MM.1S (cell line): Measurements from ENCODE around the gene PSTK.

Experiments
- DNase-seq: peaks from one replicate; pipeline ENCODE4 v3.0.0-alpha.2; 2015
- H2AFZ ChIP-seq: fragments of 300-600 bp; sonication (generic); 2 replicates; pipeline ENCODE4 v1.6.0; 2016; ENCODE audit warnings: antibody characterized with exemption, low read length
- H3F3A ChIP-seq: fragments of 300-600 bp; sonication (generic); 2 replicates; pipeline ENCODE4 v1.6.1; 2016; ENCODE audit warnings: mild to moderate bottlenecking, antibody characterized with exemption, low read length, moderate library complexity, mixed read lengths; ENCODE audit not compliant: insufficient read depth
- H3K27ac ChIP-seq: fragments of 300-600 bp; sonication (generic); 2 replicates; pipeline ENCODE4 v1.5.1; 2016; ENCODE audit warnings: mild to moderate bottlenecking, low read length
- H3K27me3 ChIP-seq: fragments of 300-600 bp; sonication (generic); replicated peaks from 2 replicates; pipeline ENCODE4 v1.6.0; 2016; ENCODE audit warnings: low read length; ENCODE audit not compliant: insufficient read depth
- H3K36me3 ChIP-seq: fragments of 300-600 bp; sonication (generic); replicated peaks from 2 replicates; pipeline ENCODE4 v1.6.1; 2016; ENCODE audit warnings: mild to moderate bottlenecking, low read length, mixed read lengths; ENCODE audit not compliant: insufficient read depth
- H3K4me1 ChIP-seq: fragments of 300-600 bp; sonication (generic); 2 replicates; pipeline ENCODE4 v1.6.1; 2016; ENCODE audit warnings: low read length, mixed read lengths
- H3K4me2 ChIP-seq: fragments of 300-600 bp; sonication (generic); 2 replicates; pipeline ENCODE4 v1.6.0; 2016; ENCODE audit warnings: low read depth, low read length
- H3K4me3 ChIP-seq: fragments of 300-600 bp; sonication (generic); 2 replicates; pipeline ENCODE4 v1.5.1; 2016; ENCODE audit warnings: low read length, mixed read lengths
- H3K79me2 ChIP-seq: fragments of 300-600 bp; sonication (generic); 2 replicates; pipeline ENCODE4 v1.6.1; 2016; ENCODE audit warnings: mixed run types, low read length, mixed read lengths
- H3K9ac ChIP-seq: fragments of 300-600 bp; sonication (generic); 2 replicates; pipeline ENCODE4 v1.6.1; 2016; ENCODE audit warnings: low read length, mixed read lengths
- H3K9me2 ChIP-seq: fragments of 300-600 bp; sonication (generic); replicated peaks from 2 replicates; pipeline ENCODE4 v1.6.1; 2016; ENCODE audit warnings: mild to moderate bottlenecking, low read length, mixed read lengths; ENCODE audit not compliant: insufficient read depth
- H3K9me3 ChIP-seq: fragments of 300-600 bp; sonication (generic); replicated peaks from 2 replicates; pipeline ENCODE4 v1.6.1; 2016; ENCODE audit warnings: mild to moderate bottlenecking, low read length, mixed read lengths; ENCODE audit not compliant: insufficient read depth
- H4K20me1 ChIP-seq: fragments of 300-600 bp; sonication (generic); 2 replicates; pipeline ENCODE4 v1.6.1; 2016; ENCODE audit warnings: mild to moderate bottlenecking, low read length, moderate library complexity, mixed read lengths; ENCODE audit not compliant: insufficient read depth
- EZH2 ChIP-seq: fragments of 300-600 bp; sonication (generic); optimal IDR thresholded peaks from 2 replicates; pipeline ENCODE3; 2017; ENCODE audit warnings: low read depth, mild to moderate bottlenecking, antibody characterized with exemption, low read length, mixed read lengths
- EZH2phosphoT487 ChIP-seq: fragments of 300-600 bp; sonication (generic); IDR thresholded peaks from 2 replicates; pipeline ENCODE4 v1.6.1; 2018; ENCODE audit warnings: antibody characterized with exemption, low read length
- TF ChIP-seq, protein P1 (sequence below): fragments of 300-600 bp; sonication (generic); IDR thresholded peaks from 2 replicates; pipeline ENCODE4 v1.5.1; 2016; ENCODE audit warnings: antibody characterized with exemption, low read length, mixed read lengths

Gene PSTK

GRCh38 chr10:122986335-122986734 is 6.1 kb downstream of the PSTK start:
- no peaks in the 10 kb centered on the region for H3F3A ChIP-seq
- TF ChIP-seq EZH2phosphoT487 (no peak), EZH2 (no peak)
- TF ChIP-seq, protein P1, sequence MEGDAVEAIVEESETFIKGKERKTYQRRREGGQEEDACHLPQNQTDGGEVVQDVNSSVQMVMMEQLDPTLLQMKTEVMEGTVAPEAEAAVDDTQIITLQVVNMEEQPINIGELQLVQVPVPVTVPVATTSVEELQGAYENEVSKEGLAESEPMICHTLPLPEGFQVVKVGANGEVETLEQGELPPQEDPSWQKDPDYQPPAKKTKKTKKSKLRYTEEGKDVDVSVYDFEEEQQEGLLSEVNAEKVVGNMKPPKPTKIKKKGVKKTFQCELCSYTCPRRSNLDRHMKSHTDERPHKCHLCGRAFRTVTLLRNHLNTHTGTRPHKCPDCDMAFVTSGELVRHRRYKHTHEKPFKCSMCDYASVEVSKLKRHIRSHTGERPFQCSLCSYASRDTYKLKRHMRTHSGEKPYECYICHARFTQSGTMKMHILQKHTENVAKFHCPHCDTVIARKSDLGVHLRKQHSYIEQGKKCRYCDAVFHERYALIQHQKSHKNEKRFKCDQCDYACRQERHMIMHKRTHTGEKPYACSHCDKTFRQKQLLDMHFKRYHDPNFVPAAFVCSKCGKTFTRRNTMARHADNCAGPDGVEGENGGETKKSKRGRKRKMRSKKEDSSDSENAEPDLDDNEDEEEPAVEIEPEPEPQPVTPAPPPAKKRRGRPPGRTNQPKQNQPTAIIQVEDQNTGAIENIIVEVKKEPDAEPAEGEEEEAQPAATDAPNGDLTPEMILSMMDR = no peak
- no peak overlapping the region for H3K4me2 ChIP-seq
- no peak overlapping the region for H2AFZ ChIP-seq
- H3K27ac ChIP-seq = no peak overlapping the region
- no peaks in the 10 kb centered on the region for H3K36me3 ChIP-seq
- H3K79me2 ChIP-seq = no peaks in the 10 kb centered on the region
- H3K4me3 ChIP-seq = no peak overlapping the region
- no peak overlapping the region for H3K9ac ChIP-seq
- no peaks in the 10 kb centered on the region for H3K9me2 ChIP-seq
- peaks cover 1% of the 10 kb centered on the region; the same call in 1 of the 2 replicates for H3K4me1 ChIP-seq
- H3K9me3 ChIP-seq = no peaks in the 10 kb centered on the region
- no peaks in the 10 kb centered on the region for H4K20me1 ChIP-seq
- no peak for DNase-seq
- no peaks in the 10 kb centered on the region for H3K27me3 ChIP-seq

DNA sequence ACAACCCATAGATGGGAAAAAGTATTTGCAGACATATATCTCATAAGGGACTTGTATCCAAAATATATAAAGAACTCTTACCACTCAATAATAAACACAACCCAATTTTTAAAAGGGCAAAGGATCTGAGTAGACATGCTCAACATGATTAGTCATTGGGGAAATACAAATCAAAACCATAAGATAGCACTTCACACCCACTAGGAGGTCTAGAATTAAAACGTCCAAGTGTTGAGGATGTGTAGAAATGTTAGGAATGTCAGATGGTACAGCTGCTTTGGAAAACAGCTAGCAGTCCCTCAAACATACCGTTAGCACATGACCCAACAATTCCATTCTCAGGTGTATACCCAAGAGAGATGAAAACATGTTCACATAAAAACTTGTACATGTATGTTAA is 8.3 kb downstream of the PSTK start:
- H2AFZ ChIP-seq = no peak overlapping the region
- no peak overlapping the region for H3K27ac ChIP-seq
- no peaks in the 10 kb centered on the region for H4K20me1 ChIP-seq
- H3F3A ChIP-seq = no peaks in the 10 kb centered on the region
- H3K4me2 ChIP-seq = no peak overlapping the region
- H3K79me2 ChIP-seq = no peaks in the 10 kb centered on the region
- no peak overlapping the region for H3K9ac ChIP-seq
- H3K9me3 ChIP-seq = no peaks in the 10 kb centered on the region
- TF ChIP-seq, protein P1 = no peak
- TF ChIP-seq EZH2phosphoT487 (no peak), EZH2 (no peak)
- H3K4me3 ChIP-seq = no peak overlapping the region
- DNase-seq = no peak
- no peaks in the 10 kb centered on the region for H3K4me1 ChIP-seq
- H3K9me2 ChIP-seq = no peaks in the 10 kb centered on the region
- no peaks in the 10 kb centered on the region; the same call in 1 of the 2 replicates for H3K36me3 ChIP-seq
- H3K27me3 ChIP-seq = no peaks in the 10 kb centered on the region

- H3K9me2 ChIP-seq = no peaks in the 10 kb centered on the region
- H3K4me2 ChIP-seq = no peak overlapping the region
- H3K9ac ChIP-seq = no peak overlapping the region
- no peaks in the 10 kb centered on the region for H3K4me1 ChIP-seq
- no peak overlapping the region for H3K27ac ChIP-seq
- no peaks in the 10 kb centered on the region for H3K9me3 ChIP-seq
- no peak for DNase-seq
- H3F3A ChIP-seq = no peaks in the 10 kb centered on the region
- no peaks in the 10 kb centered on the region for H3K27me3 ChIP-seq
- no peak overlapping the region for H2AFZ ChIP-seq
- H3K4me3 ChIP-seq = no peak overlapping the region
- H3K79me2 ChIP-seq = peaks cover 3% of the 10 kb centered on the region; the same call in 1 of the 2 replicates
- TF ChIP-seq EZH2phosphoT487 = no peak
- TF ChIP-seq, protein P1 = no peak
- TF ChIP-seq EZH2 = no peak
- peaks cover 8% of the 10 kb centered on the region; the same call in 1 of the 2 replicates for H3K36me3 ChIP-seq
- H4K20me1 ChIP-seq = 0 out of 2 replicates have a peak, but pooled peaks cover 2% of the 10 kb centered on the region
Measured at GRCh38 chr10:122990278-122990677, 10.1 kb downstream of the PSTK start.
